PC-9 (cell line): ENCODE results near the gene ANKS1B. TPM values are rescaled to one million over a fixed set of nuclear protein-coding genes. Genes with fewer than 3 reads are reported as not detected.

ENCODE experiments used
- BruUV-seq: library from RNA; stranded (reverse); fragments of 400-500 nt; replicated peaks from 2 replicates; lab custom pipeline; 2021; lab: Mats Ljungman, UMichigan
- CTCF ChIA-PET: fragments of 300-600 bp; sonication (Branson Sonifier 250); formaldehyde crosslinking; loops from one replicate; lab custom pipeline; 2022; ENCODE audit warnings: antibody characterized with exemption; lab: Charles Lee
- POLR2A ChIA-PET: fragments of 300-600 bp; sonication (Branson Sonifier 250); formaldehyde crosslinking; loops from one replicate; lab custom pipeline; 2022; ENCODE audit warnings: antibody characterized with exemption; ENCODE audit not compliant: unreplicated experiment; lab: Charles Lee
- DNase-seq, 2 experiments: peaks; one replicate each; pipeline versions ENCODE4 v3.0.0 to v3.0.0-alpha.2; 2015 to 2022; ENCODE audit warnings: mixed read lengths in 1 of 2
- H2AFZ ChIP-seq: fragments of 200-600 bp; sonication (generic); 2 replicates; pipeline ENCODE4 v1.8.1; 2017; ENCODE audit warnings: antibody characterized with exemption
- H3F3A ChIP-seq: fragments of 200-600 bp; sonication (generic); 2 replicates; pipeline ENCODE4 v1.8.1; 2017; ENCODE audit warnings: antibody characterized with exemption, mild to moderate bottlenecking, low read depth; ENCODE audit not compliant: insufficient read depth
- H3K27ac ChIP-seq: fragments of 200-600 bp; sonication (generic); 2 replicates; pipeline ENCODE4 v1.6.1; 2016; ENCODE audit warnings: mixed run types
- H3K27me3 ChIP-seq: fragments of 200-600 bp; sonication (generic); 2 replicates; pipeline ENCODE4 v1.6.1; 2016; ENCODE audit warnings: low read depth, mixed run types; ENCODE audit not compliant: insufficient read depth
- H3K36me3 ChIP-seq: fragments of 200-600 bp; sonication (generic); 2 replicates; pipeline ENCODE4 v1.6.1; 2016; ENCODE audit warnings: low read depth, mixed run types
- H3K4me1 ChIP-seq: fragments of 200-600 bp; sonication (generic); replicated peaks from 2 replicates; pipeline ENCODE4 v1.6.1; 2016; ENCODE audit warnings: mixed run types; ENCODE audit not compliant: insufficient read depth
- H3K4me2 ChIP-seq: fragments of 200-600 bp; sonication (generic); 2 replicates; pipeline ENCODE4 v1.6.1; 2017; ENCODE audit warnings: mixed run types
- H3K4me3 ChIP-seq: fragments of 200-600 bp; sonication (generic); 2 replicates; pipeline ENCODE4 v1.6.1; 2016; ENCODE audit warnings: mixed run types
- H3K79me2 ChIP-seq: fragments of 200-600 bp; sonication (generic); 2 replicates; pipeline ENCODE4 v1.6.1; 2017; ENCODE audit warnings: low read depth, mixed run types
- H3K9me2 ChIP-seq: fragments of 200-600 bp; sonication (generic); 2 replicates; pipeline ENCODE4 v1.8.1; 2017; ENCODE audit warnings: mild to moderate bottlenecking; ENCODE audit not compliant: insufficient read depth
- H3K9me3 ChIP-seq: fragments of 200-600 bp; sonication (generic); 2 replicates; pipeline ENCODE4 v1.8.1; 2016; ENCODE audit warnings: low read depth; ENCODE audit not compliant: insufficient read depth
- H4K20me1 ChIP-seq: fragments of 200-600 bp; sonication (generic); 2 replicates; pipeline ENCODE4 v1.8.1; 2017; ENCODE audit not compliant: insufficient read depth
- CTCF ChIP-seq: fragments of 200-600 bp; sonication (generic); conservative IDR thresholded peaks from 2 replicates; pipeline ENCODE4 v1.6.1; 2017; ENCODE audit warnings: mixed run types, antibody characterized with exemption, mild to moderate bottlenecking, moderate library complexity
- EZH2 ChIP-seq: fragments of 200-600 bp; sonication (generic); IDR thresholded peaks from 2 replicates; pipeline ENCODE4 v1.8.0; 2017; ENCODE audit warnings: antibody characterized with exemption, low read depth
- intact Hi-C: fragments of 100-400 bp; cut with micrococcal nuclease; formaldehyde crosslinking; loops from one replicate; pipeline ENCODE4 v1.10.0; 2022; ENCODE audit not compliant: unreplicated experiment
- total RNA-seq: library from RNA; stranded (reverse); gene quantifications from 2 replicates; pipeline ENCODE4 v1.2.3, GENCODE V29; 2021

The ANKS1B gene
- total RNA-seq, 1 experiment from 2014 or later: not detected

- Histone ChIP-seq H2AFZ (no peak overlapping the region), H3K27ac (no peak overlapping the region), H3K79me2 (no peaks in the 10 kb centered on the region), H4K20me1 (no peaks in the 10 kb centered on the region), H3K4me2 (no peak overlapping the region), H3K9me2 (no peaks in the 10 kb centered on the region), H3F3A (no peaks in the 10 kb centered on the region), H3K4me1 (no peaks in the 10 kb centered on the region), H3K36me3 (no peaks in the 10 kb centered on the region), H3K4me3 (no peak overlapping the region), H3K9me3 (no peaks in the 10 kb centered on the region), H3K27me3 (no peaks in the 10 kb centered on the region)
- CTCF ChIA-PET: no interaction called here
- no peak for TF ChIP-seq EZH2
- peak; percentile 60 for TF ChIP-seq CTCF
- DNase-seq: no peak
- no TSS peak for BruUV-seq
- intact Hi-C loops: loop anchor here (5.0 kb wide), 1 partner anchor 726 kb away; no protein-coding TSS in a partner anchor
- POLR2A ChIA-PET: no interaction called here
Observed at GRCh38 chr12:99767809-99768208, 216.9 kb downstream of the ANKS1B start.

DNA sequence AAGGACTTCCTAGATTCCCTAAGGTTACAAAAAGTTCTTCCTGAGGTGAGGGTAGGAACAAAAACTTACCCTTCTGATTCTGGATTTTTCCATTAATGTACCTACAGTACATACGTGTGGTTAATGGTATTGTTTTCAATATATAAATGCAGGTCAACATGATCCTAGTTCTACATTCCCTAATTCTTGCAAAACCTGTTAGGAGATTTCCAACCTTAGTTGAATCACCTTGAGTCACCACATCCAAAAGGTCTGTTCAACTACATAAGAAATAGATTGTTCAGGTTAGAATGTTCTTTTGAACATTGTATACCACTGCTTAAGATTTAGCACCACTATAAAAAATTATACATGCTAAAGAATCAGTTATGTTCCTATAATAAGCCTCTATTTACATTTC lies 218.3 kb downstream of the ANKS1B start:
- H3K36me3 ChIP-seq: no peaks in the 10 kb centered on the region
- no TSS peak for BruUV-seq
- no peaks in the 10 kb centered on the region for H3K9me2 ChIP-seq
- no peak overlapping the region for H3K4me3 ChIP-seq
- TF ChIP-seq EZH2 (no peak), CTCF (no peak)
- H3K27ac ChIP-seq: no peak overlapping the region
- H3K79me2 ChIP-seq: no peaks in the 10 kb centered on the region
- ChIA-PET CTCF (no interaction called here), POLR2A (no interaction called here)
- H3F3A ChIP-seq: no peaks in the 10 kb centered on the region
- no peak overlapping the region for H3K4me2 ChIP-seq
- no peak overlapping the region for H2AFZ ChIP-seq
- no peaks in the 10 kb centered on the region for H3K4me1 ChIP-seq
- no peak for DNase-seq
- no peaks in the 10 kb centered on the region for H3K9me3 ChIP-seq
- intact Hi-C loops: loop anchor here (5.0 kb wide), 1 partner anchor 724 kb away; no protein-coding TSS in a partner anchor
- no peaks in the 10 kb centered on the region for H3K27me3 ChIP-seq
- H4K20me1 ChIP-seq: no peaks in the 10 kb centered on the region

DNA sequence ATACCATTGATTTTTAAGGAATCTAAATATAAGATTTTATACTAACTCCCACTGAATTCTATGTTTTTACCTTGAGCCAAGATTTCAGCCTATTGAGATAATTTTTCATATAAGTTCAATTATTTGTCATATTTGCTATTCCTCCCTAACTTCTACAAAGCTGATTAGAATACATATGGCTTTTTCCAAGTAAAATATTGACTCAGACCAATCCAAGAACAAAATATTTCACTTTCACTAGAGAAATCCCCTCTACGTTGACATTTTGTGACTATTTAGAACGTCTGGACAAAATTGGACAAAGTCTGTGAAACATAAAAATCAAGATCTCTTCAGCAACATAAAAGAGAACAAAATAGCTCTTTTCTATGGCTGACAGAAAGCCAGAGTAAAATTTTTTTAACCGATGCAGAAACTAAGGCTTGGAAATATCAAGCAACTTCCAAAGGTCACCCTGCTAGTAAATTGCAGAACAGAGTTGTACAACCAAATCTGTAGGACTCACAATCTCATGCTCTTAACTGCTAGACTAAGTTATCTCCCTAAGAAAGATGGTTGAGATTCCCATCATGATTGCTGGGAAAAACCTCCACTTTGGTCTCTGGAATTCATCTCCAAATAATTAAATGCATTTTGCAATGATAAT lies 219.1 kb downstream of the ANKS1B start:
- no peaks in the 10 kb centered on the region for H3K27me3 ChIP-seq
- H3K79me2 ChIP-seq: no peaks in the 10 kb centered on the region
- H3K4me3 ChIP-seq: no peak overlapping the region
- no peaks in the 10 kb centered on the region for H3K9me3 ChIP-seq
- TF ChIP-seq CTCF (no peak), EZH2 (no peak)
- H3K9me2 ChIP-seq: no peaks in the 10 kb centered on the region
- no peak overlapping the region for H2AFZ ChIP-seq
- no peaks in the 10 kb centered on the region for H3K36me3 ChIP-seq
- no peaks in the 10 kb centered on the region for H4K20me1 ChIP-seq
- intact Hi-C loops: loop anchor here (5.0 kb wide), 1 partner anchor 723 kb away; no protein-coding TSS in a partner anchor
- ChIA-PET POLR2A (no interaction called here), CTCF (no interaction called here)
- no peaks in the 10 kb centered on the region for H3K4me1 ChIP-seq
- H3K4me2 ChIP-seq: no peak overlapping the region
- BruUV-seq: no TSS peak
- H3F3A ChIP-seq: no peaks in the 10 kb centered on the region
- no peak overlapping the region for H3K27ac ChIP-seq
- DNase-seq: no peak
